ENCODE measurements around the gene CKB. TPM values are rescaled to one million over a fixed set of nuclear protein-coding genes. Genes with fewer than 3 reads are reported as not detected.

Gene CKB
- total and polyA plus RNA-seq, 9 of the 15 experiments (the other 6 are each of a cell fraction or from before 2014, with no cell fraction given), result 23.9 to 692 (median 132) TPM

GRCh38 chr14:103495854-103496253, 26.8 kb downstream of the CKB start (continued):
- TF ChIP-seq ZZZ3 (IDR thresholded peaks at IDR 0.05) (no peak), E2F4 (CRISPR knock-in tag; IDR thresholded peaks at IDR 0.05; ENCODE audit: low read depth) (no peak), SNAPC5 (CRISPR knock-in tag; IDR thresholded peaks at IDR 0.05) (no peak), HES1 (IDR thresholded peaks at IDR 0.05; ENCODE audit: low read depth) (no peak)
- TF ChIP-seq, protein P1, sequence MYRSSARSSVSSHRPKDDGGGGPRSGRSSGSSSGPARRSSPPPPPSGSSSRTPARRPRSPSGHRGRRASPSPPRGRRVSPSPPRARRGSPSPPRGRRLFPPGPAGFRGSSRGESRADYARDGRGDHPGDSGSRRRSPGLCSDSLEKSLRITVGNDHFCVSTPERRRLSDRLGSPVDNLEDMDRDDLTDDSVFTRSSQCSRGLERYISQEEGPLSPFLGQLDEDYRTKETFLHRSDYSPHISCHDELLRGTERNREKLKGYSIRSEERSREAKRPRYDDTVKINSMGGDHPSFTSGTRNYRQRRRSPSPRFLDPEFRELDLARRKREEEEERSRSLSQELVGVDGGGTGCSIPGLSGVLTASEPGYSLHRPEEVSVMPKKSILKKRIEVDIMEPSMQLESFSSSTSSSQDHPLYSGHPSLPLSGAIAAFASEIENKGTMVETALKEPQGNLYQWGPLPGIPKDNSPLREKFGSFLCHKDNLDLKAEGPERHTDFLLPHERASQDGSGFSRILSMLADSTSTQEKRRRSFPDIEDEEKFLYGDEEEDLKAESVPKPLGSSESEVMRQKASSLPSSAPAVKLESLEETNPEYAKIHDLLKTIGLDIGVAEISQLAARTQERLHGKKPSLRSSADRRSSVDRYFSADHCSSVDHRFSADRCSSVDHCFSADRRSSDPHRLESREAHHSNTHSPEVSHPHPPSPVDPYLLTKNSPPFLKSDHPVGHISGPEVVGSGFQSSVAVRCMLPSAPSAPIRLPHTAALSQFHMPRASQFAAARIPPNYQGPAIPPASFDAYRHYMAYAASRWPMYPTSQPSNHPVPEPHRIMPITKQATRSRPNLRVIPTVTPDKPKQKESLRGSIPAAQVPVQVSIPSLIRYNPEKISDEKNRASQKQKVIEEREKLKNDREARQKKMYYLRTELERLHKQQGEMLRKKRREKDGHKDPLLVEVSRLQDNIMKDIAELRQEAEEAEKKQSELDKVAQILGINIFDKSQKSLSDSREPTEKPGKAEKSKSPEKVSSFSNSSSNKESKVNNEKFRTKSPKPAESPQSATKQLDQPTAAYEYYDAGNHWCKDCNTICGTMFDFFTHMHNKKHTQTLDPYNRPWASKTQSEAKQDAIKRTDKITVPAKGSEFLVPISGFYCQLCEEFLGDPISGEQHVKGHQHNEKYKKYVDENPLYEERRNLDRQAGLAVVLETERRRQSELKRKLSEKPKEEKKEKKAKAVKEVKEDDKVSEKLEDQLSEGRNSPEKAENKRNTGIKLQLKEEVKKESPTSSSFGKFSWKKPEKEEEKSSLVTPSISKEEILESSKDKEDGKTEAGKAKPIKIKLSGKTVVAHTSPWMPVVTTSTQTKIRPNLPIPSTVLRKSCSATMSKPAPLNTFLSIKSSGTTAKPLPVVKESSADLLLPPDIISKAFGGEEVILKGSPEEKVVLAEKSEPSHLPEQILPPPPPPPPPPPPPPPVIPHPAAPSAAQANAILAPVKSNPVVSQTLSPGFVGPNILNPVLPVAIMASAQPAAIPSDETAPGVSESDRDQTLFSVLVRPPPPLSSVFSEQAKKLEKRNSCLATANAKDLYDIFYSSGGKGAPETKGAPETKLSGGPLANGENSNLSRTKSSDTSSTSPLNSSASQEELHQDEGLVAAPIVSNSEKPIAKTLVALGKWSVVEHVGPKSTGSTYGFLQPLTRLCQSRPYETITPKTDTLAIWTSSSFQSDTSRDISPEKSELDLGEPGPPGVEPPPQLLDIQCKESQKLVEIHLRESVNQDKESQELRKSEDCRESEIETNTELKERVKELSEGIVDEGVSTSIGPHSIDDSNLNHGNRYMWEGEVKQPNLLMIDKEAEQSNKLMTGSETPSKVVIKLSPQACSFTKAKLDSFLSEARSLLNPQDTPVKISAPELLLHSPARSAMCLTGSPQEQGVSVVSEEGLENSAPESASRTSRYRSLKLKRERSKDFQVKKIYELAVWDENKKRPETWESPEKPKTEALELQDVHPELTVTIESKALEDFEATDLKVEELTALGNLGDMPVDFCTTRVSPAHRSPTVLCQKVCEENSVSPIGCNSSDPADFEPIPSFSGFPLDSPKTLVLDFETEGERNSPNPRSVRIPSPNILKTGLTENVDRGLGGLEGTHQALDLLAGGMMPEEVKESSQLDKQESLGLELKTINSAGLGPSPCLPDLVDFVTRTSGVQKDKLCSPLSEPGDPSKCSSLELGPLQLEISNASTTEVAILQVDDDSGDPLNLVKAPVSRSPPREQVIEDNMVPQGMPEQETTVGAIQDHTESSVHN (IDR thresholded peaks at IDR 0.05; ENCODE audit: borderline replicate concordance in 1 of 2, low read depth in 1 of 2), result no peak
- TF ChIP-seq, protein P2, sequence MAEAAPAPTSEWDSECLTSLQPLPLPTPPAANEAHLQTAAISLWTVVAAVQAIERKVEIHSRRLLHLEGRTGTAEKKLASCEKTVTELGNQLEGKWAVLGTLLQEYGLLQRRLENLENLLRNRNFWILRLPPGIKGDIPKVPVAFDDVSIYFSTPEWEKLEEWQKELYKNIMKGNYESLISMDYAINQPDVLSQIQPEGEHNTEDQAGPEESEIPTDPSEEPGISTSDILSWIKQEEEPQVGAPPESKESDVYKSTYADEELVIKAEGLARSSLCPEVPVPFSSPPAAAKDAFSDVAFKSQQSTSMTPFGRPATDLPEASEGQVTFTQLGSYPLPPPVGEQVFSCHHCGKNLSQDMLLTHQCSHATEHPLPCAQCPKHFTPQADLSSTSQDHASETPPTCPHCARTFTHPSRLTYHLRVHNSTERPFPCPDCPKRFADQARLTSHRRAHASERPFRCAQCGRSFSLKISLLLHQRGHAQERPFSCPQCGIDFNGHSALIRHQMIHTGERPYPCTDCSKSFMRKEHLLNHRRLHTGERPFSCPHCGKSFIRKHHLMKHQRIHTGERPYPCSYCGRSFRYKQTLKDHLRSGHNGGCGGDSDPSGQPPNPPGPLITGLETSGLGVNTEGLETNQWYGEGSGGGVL (CRISPR knock-in tag; IDR thresholded peaks at IDR 0.05), result no peak
